K562 (cell line): ENCODE measurements around the gene PREX1. TPM values are rescaled to one million over a fixed set of nuclear protein-coding genes. Genes with fewer than 3 reads are reported as not detected.

Experiments
- CTCF ChIP-seq, 3 experiments: IDR thresholded peaks in 2 of 3; conservative IDR thresholded peaks in 1 of 3; 2 replicates each; pipeline ENCODE4 v1.5.1; 2011 to 2012; ENCODE audit warnings: low read length in 3 of 3, mild to moderate bottlenecking in 3 of 3, control low read depth in 2 of 3, improper control_type of control experiment in 1 of 3, inconsistent platforms in 1 of 3, low read depth in 1 of 3, mixed read lengths in 1 of 3, moderate library complexity in 1 of 3; ENCODE audit not compliant: insufficient read depth in 2 of 3
- EP400 ChIP-seq: fragments of 450-650 bp; IDR thresholded peaks from 2 replicates; pipeline ENCODE4 v1.6.1; 2017; ENCODE audit warnings: antibody characterized with exemption, mild to moderate bottlenecking, moderate library complexity
- FUS ChIP-seq: fragments of 200-400 bp; formaldehyde crosslinking; optimal IDR thresholded peaks from 2 replicates; pipeline ENCODE3; 2017; ENCODE audit warnings: low read depth, low read length
- GTF2E2 ChIP-seq: fragments of 200-800 bp; sonication (Bioruptor generic); IDR thresholded peaks from 2 replicates; pipeline ENCODE4 v1.6.1; 2016; ENCODE audit warnings: missing genetic modification characterization, missing compliant biosample characterization
- KDM4B ChIP-seq, 2 experiments: fragments of 450-650 bp in 1 of 2; sonication (generic) in 1 of 2; IDR thresholded peaks; 2 replicates each; pipeline ENCODE4 v1.6.1; 2016 to 2017; ENCODE audit warnings: borderline replicate concordance in 2 of 2, antibody characterized with exemption in 1 of 2, low read depth in 1 of 2, mild to moderate bottlenecking in 1 of 2
- MBD1 ChIP-seq: fragments of 250-450 bp; sonication (Bioruptor Pico); IDR thresholded peaks from 2 replicates; pipeline ENCODE4 v1.8.0; 2022; ENCODE audit warnings: inconsistent platforms
- NR2C2 ChIP-seq, 2 experiments: fragments of 200-800 bp in 1 of 2; sonication (Bioruptor generic) in 1 of 2; sonication (generic) in 1 of 2; formaldehyde crosslinking in 1 of 2; IDR thresholded peaks; 2 replicates each; pipeline versions ENCODE4 v1.6.1 to v1.8.0; 2016 to 2022; ENCODE audit warnings: mild to moderate bottlenecking in 1 of 2, missing compliant biosample characterization in 1 of 2, missing genetic modification characterization in 1 of 2, missing genetic modification reagents in 1 of 2
- PTRF ChIP-seq: fragments of 450-650 bp; IDR thresholded peaks from 2 replicates; pipeline ENCODE4 v1.6.1; 2016; ENCODE audit warnings: mild to moderate bottlenecking, missing genetic modification characterization, missing compliant biosample characterization
- THRB ChIP-seq: fragments of 450-650 bp; formaldehyde crosslinking; conservative IDR thresholded peaks from 2 replicates; pipeline ENCODE4 v1.4.0; 2022; ENCODE audit warnings: mild to moderate bottlenecking, missing genetic modification characterization
- ZKSCAN3 ChIP-seq: fragments of 250-450 bp; sonication (Bioruptor Pico); IDR thresholded peaks from 2 replicates; pipeline ENCODE4 v1.4.0; 2020
- ZNF239 ChIP-seq: fragments of 250-450 bp; sonication (Bioruptor Pico); IDR thresholded peaks from 2 replicates; pipeline ENCODE4 v1.4.0; 2020; ENCODE audit warnings: mild to moderate bottlenecking
- ZNF41 ChIP-seq: fragments of 250-450 bp; sonication (Bioruptor Pico); conservative IDR thresholded peaks from 2 replicates; pipeline ENCODE4 v1.4.0; 2020; ENCODE audit warnings: mild to moderate bottlenecking
- polyA plus RNA-seq, 8 experiments: library from polyadenylated mRNA; depleted of rRNA in 4 of 8; stranded (reverse) in 5 of 8; unstranded in 3 of 8; fragments of >200 nt; fragmentation: Nextera tagmentation in 2 of 8; fragmentation: Illumina TruSeq in 1 of 8; extraction: Ambion mirVana in 2 of 8; extraction: Trizol in 1 of 8; gene quantifications; 2 replicates each; pipeline versions ENCODE4 v1.2.1 to v1.2.3, GENCODE V29; 2011 to 2014; ENCODE audit warnings: inconsistent platforms in 1 of 8, missing spikeins in 1 of 8
- total RNA-seq, 7 experiments: library from RNA; depleted of rRNA in 6 of 7; stranded (reverse); fragments of >200 nt in 6 of 7; fragmentation: Illumina TruSeq in 2 of 7; extraction: Trizol in 2 of 7; gene quantifications; 2 replicates each; pipeline versions ENCODE4 v1.2.1 to v1.2.3, GENCODE V29; 2011 to 2021; ENCODE audit warnings: low replicate concordance in 1 of 7

The PREX1 gene
- total and polyA plus RNA-seq, 9 of the 15 experiments (the other 6 are each of a cell fraction or from before 2014, with no cell fraction given) = 0.37 to 10.4 (median 4.8) TPM

GRCh38 chr20:48747840-48748414 lies 79.9 kb downstream of the PREX1 start (continued):
- TF ChIP-seq ZNF239 (no peak), PTRF (tag) (no peak), ZKSCAN3 (no peak), MBD1 (CRISPR knock-in tag) (no peak), KDM4B (IDR thresholded peaks at IDR 0.05; ENCODE audit: borderline replicate concordance in 2 of 2, low read depth in 1 of 2) (no peak), EP400 (no peak), NR2C2 (CRISPR knock-in tag; IDR thresholded peaks at IDR 0.05) (no peak), NR2C2 (tag; IDR thresholded peaks at IDR 0.05) (no peak), CTCF (IDR thresholded peaks at IDR 0.05 in 2 of 3, conservative IDR thresholded peaks at IDR 0.05 in 1 of 3; ENCODE audit: insufficient read depth in 2 of 3, low read depth in 1 of 3, low read length in 3 of 3) (no peak), ZNF41 (CRISPR knock-in tag) (no peak), FUS (no peak), THRB (CRISPR knock-in tag) (no peak), GTF2E2 (tag) (no peak)
